ENCODE measurements around the gene SSBP4. TPM values are rescaled to one million over a fixed set of nuclear protein-coding genes. Genes with fewer than 3 reads are reported as not detected.

Gene SSBP4
- total RNA-seq, 1 experiment from 2014 or later: 46.2 TPM

DNA sequence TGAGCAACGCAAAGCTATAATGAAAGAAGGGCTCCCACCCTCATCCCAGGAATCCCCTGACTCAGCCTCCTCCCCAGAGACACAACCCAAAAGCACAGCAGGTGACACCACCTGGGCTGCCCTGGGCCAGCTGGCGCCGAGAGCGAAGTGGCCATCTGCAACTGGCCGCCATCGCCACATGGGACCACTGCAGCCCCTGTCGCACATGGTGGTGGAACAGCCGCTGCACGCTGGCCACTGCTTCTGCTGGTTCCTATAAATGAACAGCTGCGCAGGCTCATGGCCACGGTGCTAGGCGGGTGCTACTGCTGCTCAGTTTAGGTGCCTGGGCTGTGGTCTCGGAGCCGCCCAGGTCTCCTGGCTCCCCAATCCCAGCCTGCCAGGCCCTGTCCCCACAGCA is 30.4 kb downstream of the SSBP4 start:
- Mint-ChIP-seq H3K27me3 (ENCODE audit: insufficient read depth, unreplicated experiment) (no peaks in the 10 kb centered on the region), H3K27ac (ENCODE audit: unreplicated experiment) (no peak overlapping the region), H3K4me1 (ENCODE audit: low read depth, unreplicated experiment) (peaks cover 16% of the 10 kb centered on the region), H3K4me3 (ENCODE audit: unreplicated experiment) (no peak overlapping the region), H3K9me3 (ENCODE audit: unreplicated experiment) (no peaks in the 10 kb centered on the region), H3K36me3 (ENCODE audit: insufficient read depth, unreplicated experiment) (peaks cover 49% of the 10 kb centered on the region)
- intact Hi-C loops (cut with micrococcal nuclease; ENCODE audit: unreplicated experiment): no loop called here
- H3K9me3 ChIP-seq: no peaks in the 10 kb centered on the region
- ChIA-PET POLR2A (no interaction called here), CTCF (no interaction called here)
- no peaks in the 10 kb centered on the region for H3K27me3 ChIP-seq (replicated peaks; ENCODE audit: control insufficient read depth, insufficient read depth, low read length)
- H3K36me3 ChIP-seq (ENCODE audit: control insufficient read depth, insufficient read depth, low read length): peaks cover 2% of the 10 kb centered on the region; the same call in 1 of the 2 replicates
- H3K4me1 ChIP-seq: peaks cover 18% of the 10 kb centered on the region
- no peak for DNase-seq
- H3K4me3 ChIP-seq (ENCODE audit: low read depth, low read length): no peak overlapping the region
- no peak for TF ChIP-seq CTCF (IDR thresholded peaks at IDR 0.05; ENCODE audit: insufficient read depth in 1 of 2, low read depth in 1 of 2, low read length in 1 of 2, severe bottlenecking in 1 of 2, unreplicated experiment in 1 of 2)
- no TSS peak for BruUV-seq (replicated peaks)

DNA sequence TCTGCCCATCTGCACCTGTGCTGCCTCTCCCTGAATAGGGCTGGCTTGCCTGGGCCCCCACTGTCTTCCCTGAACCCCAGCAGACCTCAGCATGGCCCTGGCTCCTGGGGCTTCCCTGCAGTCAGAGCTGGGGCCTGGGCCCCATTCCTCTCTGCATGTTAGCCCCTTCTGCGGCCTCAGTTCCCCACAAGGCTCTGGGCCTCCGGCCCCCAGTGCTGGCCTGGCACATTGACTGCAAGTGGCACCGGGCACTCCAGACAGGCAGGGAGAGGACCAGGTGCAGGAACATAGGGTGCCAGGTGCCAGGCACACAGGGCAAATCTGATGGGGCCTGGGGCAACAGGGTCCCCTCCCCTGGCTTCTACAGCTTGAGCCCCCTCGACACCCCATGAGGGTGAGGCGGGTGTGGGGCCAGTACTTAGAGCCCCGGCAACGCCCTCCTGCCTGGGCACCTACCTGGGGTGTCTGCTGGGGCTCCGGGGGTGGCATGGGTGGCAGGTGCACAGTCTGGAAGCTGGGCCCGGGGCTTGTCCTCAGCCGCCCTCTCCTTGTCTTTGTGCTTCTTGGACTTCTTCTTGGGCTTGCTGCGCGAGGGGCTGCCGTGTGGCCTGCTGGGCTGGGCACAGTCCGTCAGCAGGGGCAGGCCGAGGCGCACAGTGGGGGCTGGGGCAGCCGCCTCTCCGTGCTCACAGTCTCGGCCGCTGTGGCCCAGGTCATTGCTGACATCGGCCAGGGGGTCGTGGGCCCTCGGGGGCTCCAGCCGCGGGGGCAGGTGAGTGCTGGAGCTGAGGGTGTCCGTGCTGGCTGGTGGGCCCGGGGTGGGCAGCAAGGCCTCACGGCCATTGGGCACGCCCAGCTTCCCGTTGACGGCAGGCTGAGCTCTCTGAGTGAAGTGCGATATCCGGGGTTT is 31.1 kb downstream of the SSBP4 start:
- H3K27ac Mint-ChIP-seq (ENCODE audit: unreplicated experiment): peak overlapping the region; percentile 57

More for the DNA sequence above, 31.1 kb downstream of the SSBP4 start:
- ChIA-PET CTCF (interaction anchor here (1.2 to 1.6 kb wide), 4 partner anchors 11 to 143 kb away, joined by 3 to 10 read pairs (median 4); no protein-coding TSS in a partner anchor), POLR2A (no interaction called here)
- DNase-seq: no peak
- no peak for TF ChIP-seq CTCF (IDR thresholded peaks at IDR 0.05; ENCODE audit: insufficient read depth in 1 of 2, low read depth in 1 of 2, low read length in 1 of 2, severe bottlenecking in 1 of 2, unreplicated experiment in 1 of 2)
- intact Hi-C loops (cut with micrococcal nuclease; ENCODE audit: unreplicated experiment): no loop called here
- Mint-ChIP-seq H3K36me3 (ENCODE audit: insufficient read depth, unreplicated experiment) (peaks cover 49% of the 10 kb centered on the region), H3K9me3 (ENCODE audit: unreplicated experiment) (no peaks in the 10 kb centered on the region), H3K27me3 (ENCODE audit: insufficient read depth, unreplicated experiment) (no peaks in the 10 kb centered on the region), H3K4me1 (ENCODE audit: low read depth, unreplicated experiment) (peaks cover 16% of the 10 kb centered on the region), H3K4me3 (ENCODE audit: unreplicated experiment) (no peak overlapping the region)
- H3K4me1 ChIP-seq: peaks cover 18% of the 10 kb centered on the region
- no peaks in the 10 kb centered on the region; the same call in 1 of the 2 replicates for H3K36me3 ChIP-seq (ENCODE audit: control insufficient read depth, insufficient read depth, low read length)
- no peaks in the 10 kb centered on the region for H3K27me3 ChIP-seq (replicated peaks; ENCODE audit: control insufficient read depth, insufficient read depth, low read length)
- H3K9me3 ChIP-seq: no peaks in the 10 kb centered on the region
- no TSS peak for BruUV-seq (replicated peaks)
- H3K4me3 ChIP-seq (ENCODE audit: low read depth, low read length): no peak overlapping the region

All from Caco-2 (cell line).